ENCODE data around the gene BLCAP.

BLCAP gene

GRCh38 chr20:37526238-37526838, 1.3 kb downstream of the BLCAP start:
- TF ChIP-seq CTCF (IDR thresholded peaks at IDR 0.05; ENCODE audit: extremely low read depth, insufficient read depth, missing control alignments): no peak
- no peak for DNase-seq (ENCODE audit: low spot score)
- in situ Hi-C loops (cut with MboI; ENCODE audit: low pct_unique_long_range_greater_than_20kb, low sequenced_read_pairs, unreplicated experiment): loop anchor here (10.0 kb wide), 1 partner anchor 122 kb away; no protein-coding TSS in a partner anchor

- TF ChIP-seq CTCF (IDR thresholded peaks at IDR 0.05; ENCODE audit: extremely low read depth, insufficient read depth, missing control alignments): no peak
- in situ Hi-C loops (cut with MboI; ENCODE audit: low pct_unique_long_range_greater_than_20kb, low sequenced_read_pairs, unreplicated experiment): loop anchor here (10.0 kb wide), 1 partner anchor 121 kb away; no protein-coding TSS in a partner anchor
- DNase-seq (ENCODE audit: low spot score): no peak
These were observed 1.9 kb downstream of the BLCAP start for GRCh38 chr20:37525810-37526209.

DNA sequence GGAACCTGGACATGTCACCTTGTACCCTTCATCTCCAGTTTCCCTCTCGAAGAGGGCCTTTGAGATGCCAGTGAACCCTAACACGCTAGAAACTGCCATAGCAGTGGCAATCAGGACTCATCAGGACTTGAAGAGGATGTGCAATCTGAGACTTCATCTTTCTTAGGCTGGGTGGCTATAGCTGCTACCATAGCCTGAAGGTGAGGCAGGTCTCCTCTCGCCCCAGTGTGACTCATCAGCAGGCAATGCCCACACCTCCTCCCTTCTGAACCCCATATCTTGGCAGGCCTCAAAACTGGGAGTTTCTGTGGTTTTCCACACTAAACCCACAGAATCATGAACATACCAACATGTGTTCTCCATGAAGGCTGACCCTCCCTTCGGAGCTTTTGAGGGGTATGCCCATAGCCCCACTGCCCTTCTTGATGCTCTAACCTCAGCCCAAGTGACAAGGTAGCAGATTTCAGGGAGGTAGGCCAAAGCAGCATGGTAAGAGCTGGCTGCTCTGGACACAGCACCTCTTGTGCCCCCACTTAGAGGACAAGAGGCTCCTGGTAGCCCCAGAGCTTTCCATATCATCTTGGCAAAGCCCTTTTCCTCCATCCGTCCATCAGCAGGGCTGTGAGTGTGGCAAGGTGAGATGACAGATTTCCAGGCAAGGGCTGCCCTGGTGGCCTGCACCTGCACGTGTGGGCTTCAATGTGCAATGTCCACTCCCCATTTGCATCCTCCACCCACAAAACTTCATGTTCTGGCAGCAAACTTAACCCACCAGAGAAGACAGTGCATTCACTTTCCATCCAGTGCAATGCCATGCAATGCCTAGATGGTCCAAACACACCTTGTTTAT, 2.6 kb downstream of the BLCAP start:
- no peak for TF ChIP-seq CTCF (IDR thresholded peaks at IDR 0.05; ENCODE audit: extremely low read depth, insufficient read depth, missing control alignments)

GRCh38 chr20:37523911-37524700, 3.6 kb downstream of the BLCAP start:
- DNase-seq (ENCODE audit: low spot score): no peak
- TF ChIP-seq CTCF (IDR thresholded peaks at IDR 0.05; ENCODE audit: extremely low read depth, insufficient read depth, missing control alignments): no peak
- in situ Hi-C loops (cut with MboI; ENCODE audit: low pct_unique_long_range_greater_than_20kb, low sequenced_read_pairs, unreplicated experiment): loop anchor here (10.0 kb wide), 1 partner anchor 119 kb away; no protein-coding TSS in a partner anchor

More for the DNA sequence above, 2.6 kb downstream of the BLCAP start:
- in situ Hi-C loops (cut with MboI; ENCODE audit: low pct_unique_long_range_greater_than_20kb, low sequenced_read_pairs, unreplicated experiment): loop anchor here (10.0 kb wide), 1 partner anchor 120 kb away; no protein-coding TSS in a partner anchor
- no peak for DNase-seq (ENCODE audit: low spot score)

GRCh38 chr20:37523012-37523391, 4.7 kb downstream of the BLCAP start:
- no peak for DNase-seq (ENCODE audit: low spot score)
- in situ Hi-C loops (cut with MboI; ENCODE audit: low pct_unique_long_range_greater_than_20kb, low sequenced_read_pairs, unreplicated experiment): loop anchor here (10.0 kb wide), 1 partner anchor 118 kb away; no protein-coding TSS in a partner anchor
- no peak for TF ChIP-seq CTCF (IDR thresholded peaks at IDR 0.05; ENCODE audit: extremely low read depth, insufficient read depth, missing control alignments)
